HL-60 (cell line): ENCODE measurements around the gene OR52D1.

ENCODE experiments used
- TF ChIP-seq, protein P1 (sequence below): IDR thresholded peaks from one replicate; pipeline ENCODE4 v1.5.1; 2011; ENCODE audit warnings: low read length, control low read depth, inconsistent platforms; ENCODE audit not compliant: insufficient read depth
- TF ChIP-seq, protein P2 (sequence below): IDR thresholded peaks from 2 replicates; pipeline ENCODE4 v1.6.1; 2012; ENCODE audit warnings: low read depth; ENCODE audit not compliant: insufficient replicate concordance

DNA sequence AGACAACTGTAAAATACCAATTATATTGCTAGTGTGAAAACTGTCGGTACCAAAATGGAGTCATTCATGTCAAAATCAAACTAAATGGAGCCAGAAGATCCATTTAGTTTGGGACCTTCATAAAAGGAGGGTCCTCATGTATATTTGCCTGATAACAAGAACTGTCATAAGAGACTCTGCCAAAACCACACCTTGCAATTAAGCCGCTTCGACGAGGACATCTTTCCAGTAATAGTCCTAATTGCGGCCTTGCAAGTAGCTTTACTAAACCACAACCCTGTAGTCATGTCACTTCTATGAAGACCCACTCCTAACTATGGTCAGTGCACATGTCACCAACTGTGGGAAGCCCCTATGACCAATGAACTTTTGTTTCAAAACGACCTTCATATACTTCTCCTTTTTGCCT lies 11.9 kb downstream of the OR52D1 start:
- TF ChIP-seq, protein P1, sequence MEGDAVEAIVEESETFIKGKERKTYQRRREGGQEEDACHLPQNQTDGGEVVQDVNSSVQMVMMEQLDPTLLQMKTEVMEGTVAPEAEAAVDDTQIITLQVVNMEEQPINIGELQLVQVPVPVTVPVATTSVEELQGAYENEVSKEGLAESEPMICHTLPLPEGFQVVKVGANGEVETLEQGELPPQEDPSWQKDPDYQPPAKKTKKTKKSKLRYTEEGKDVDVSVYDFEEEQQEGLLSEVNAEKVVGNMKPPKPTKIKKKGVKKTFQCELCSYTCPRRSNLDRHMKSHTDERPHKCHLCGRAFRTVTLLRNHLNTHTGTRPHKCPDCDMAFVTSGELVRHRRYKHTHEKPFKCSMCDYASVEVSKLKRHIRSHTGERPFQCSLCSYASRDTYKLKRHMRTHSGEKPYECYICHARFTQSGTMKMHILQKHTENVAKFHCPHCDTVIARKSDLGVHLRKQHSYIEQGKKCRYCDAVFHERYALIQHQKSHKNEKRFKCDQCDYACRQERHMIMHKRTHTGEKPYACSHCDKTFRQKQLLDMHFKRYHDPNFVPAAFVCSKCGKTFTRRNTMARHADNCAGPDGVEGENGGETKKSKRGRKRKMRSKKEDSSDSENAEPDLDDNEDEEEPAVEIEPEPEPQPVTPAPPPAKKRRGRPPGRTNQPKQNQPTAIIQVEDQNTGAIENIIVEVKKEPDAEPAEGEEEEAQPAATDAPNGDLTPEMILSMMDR: no peak
- TF ChIP-seq, protein P2, sequence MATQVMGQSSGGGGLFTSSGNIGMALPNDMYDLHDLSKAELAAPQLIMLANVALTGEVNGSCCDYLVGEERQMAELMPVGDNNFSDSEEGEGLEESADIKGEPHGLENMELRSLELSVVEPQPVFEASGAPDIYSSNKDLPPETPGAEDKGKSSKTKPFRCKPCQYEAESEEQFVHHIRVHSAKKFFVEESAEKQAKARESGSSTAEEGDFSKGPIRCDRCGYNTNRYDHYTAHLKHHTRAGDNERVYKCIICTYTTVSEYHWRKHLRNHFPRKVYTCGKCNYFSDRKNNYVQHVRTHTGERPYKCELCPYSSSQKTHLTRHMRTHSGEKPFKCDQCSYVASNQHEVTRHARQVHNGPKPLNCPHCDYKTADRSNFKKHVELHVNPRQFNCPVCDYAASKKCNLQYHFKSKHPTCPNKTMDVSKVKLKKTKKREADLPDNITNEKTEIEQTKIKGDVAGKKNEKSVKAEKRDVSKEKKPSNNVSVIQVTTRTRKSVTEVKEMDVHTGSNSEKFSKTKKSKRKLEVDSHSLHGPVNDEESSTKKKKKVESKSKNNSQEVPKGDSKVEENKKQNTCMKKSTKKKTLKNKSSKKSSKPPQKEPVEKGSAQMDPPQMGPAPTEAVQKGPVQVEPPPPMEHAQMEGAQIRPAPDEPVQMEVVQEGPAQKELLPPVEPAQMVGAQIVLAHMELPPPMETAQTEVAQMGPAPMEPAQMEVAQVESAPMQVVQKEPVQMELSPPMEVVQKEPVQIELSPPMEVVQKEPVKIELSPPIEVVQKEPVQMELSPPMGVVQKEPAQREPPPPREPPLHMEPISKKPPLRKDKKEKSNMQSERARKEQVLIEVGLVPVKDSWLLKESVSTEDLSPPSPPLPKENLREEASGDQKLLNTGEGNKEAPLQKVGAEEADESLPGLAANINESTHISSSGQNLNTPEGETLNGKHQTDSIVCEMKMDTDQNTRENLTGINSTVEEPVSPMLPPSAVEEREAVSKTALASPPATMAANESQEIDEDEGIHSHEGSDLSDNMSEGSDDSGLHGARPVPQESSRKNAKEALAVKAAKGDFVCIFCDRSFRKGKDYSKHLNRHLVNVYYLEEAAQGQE: no peak
